ENCODE results near the gene SLC25A36.
A peak's percentile ranks its signal among the peaks of the same experiment; 100 is the strongest.

SLC25A36 gene

GRCh38 chr3:140941434-140942220 is at the start of gene SLC25A36:
Gene SLC25A36 (plus strand): TSS chr3:140941836. CDS start chr3:140942055, 219 bp downstream.
- no peaks in the 10 kb centered on the region for H3K36me3 ChIP-seq (replicated peaks)
- in situ Hi-C loops (cut with HindIII; ENCODE audit: low pct_ligation_motif_present, low sequenced_read_pairs), result no loop called here
- peak within 1 kb of the TSS; percentile 92 for H3K27ac ChIP-seq
- peak within 1 kb of the TSS; percentile 89 for H3K4me3 ChIP-seq (ENCODE audit: low read depth, low read length)
- DNase-seq, result peak; percentile 95
- H3K27me3 ChIP-seq (replicated peaks), result no peaks in the 10 kb centered on the region
- TF ChIP-seq CTCF (IDR thresholded peaks at IDR 0.05; ENCODE audit: low read depth, low read length, missing control alignments), result no peak

- in situ Hi-C loops (cut with HindIII; ENCODE audit: low pct_ligation_motif_present, low sequenced_read_pairs), result no loop called here
- no peaks in the 10 kb centered on the region for H3K27me3 ChIP-seq (replicated peaks)
- TF ChIP-seq CTCF (IDR thresholded peaks at IDR 0.05; ENCODE audit: low read depth, low read length, missing control alignments), result no peak
- DNase-seq, result no peak
- no peak overlapping the region for H3K27ac ChIP-seq
- H3K4me3 ChIP-seq (ENCODE audit: low read depth, low read length), result no peak overlapping the region
- no peaks in the 10 kb centered on the region for H3K36me3 ChIP-seq (replicated peaks)
Measured at GRCh38 chr3:140896997-140897396, 44.6 kb upstream of the SLC25A36 start.

GRCh38 chr3:140898340-140899180 is 43.1 kb upstream of the SLC25A36 start:
- Histone ChIP-seq H3K27me3 (replicated peaks) (no peaks in the 10 kb centered on the region), H3K27ac (no peak overlapping the region), H3K4me3 (ENCODE audit: low read depth, low read length) (no peak overlapping the region), H3K36me3 (replicated peaks) (no peaks in the 10 kb centered on the region)
- peak; percentile 59 for TF ChIP-seq CTCF (IDR thresholded peaks at IDR 0.05; ENCODE audit: low read depth, low read length, missing control alignments)
- DNase-seq, result peak; percentile 79
- in situ Hi-C loops (cut with HindIII; ENCODE audit: low pct_ligation_motif_present, low sequenced_read_pairs), result no loop called here

- no peaks in the 10 kb centered on the region for H3K27me3 ChIP-seq (replicated peaks)
- DNase-seq, result no peak
- H3K36me3 ChIP-seq (replicated peaks), result no peaks in the 10 kb centered on the region
- no peak overlapping the region for H3K27ac ChIP-seq
- H3K4me3 ChIP-seq (ENCODE audit: low read depth, low read length), result no peak overlapping the region
- TF ChIP-seq CTCF (IDR thresholded peaks at IDR 0.05; ENCODE audit: low read depth, low read length, missing control alignments), result no peak
- in situ Hi-C loops (cut with HindIII; ENCODE audit: low pct_ligation_motif_present, low sequenced_read_pairs), result no loop called here
Measured at GRCh38 chr3:140899363-140899762, 42.3 kb upstream of the SLC25A36 start.

GRCh38 chr3:140902791-140903190 is 38.8 kb upstream of the SLC25A36 start:
- H3K27me3 ChIP-seq (replicated peaks), result no peaks in the 10 kb centered on the region
- in situ Hi-C loops (cut with HindIII; ENCODE audit: low pct_ligation_motif_present, low sequenced_read_pairs), result no loop called here
- H3K4me3 ChIP-seq (ENCODE audit: low read depth, low read length), result no peak overlapping the region
- H3K36me3 ChIP-seq (replicated peaks), result no peaks in the 10 kb centered on the region
- TF ChIP-seq CTCF (IDR thresholded peaks at IDR 0.05; ENCODE audit: low read depth, low read length, missing control alignments), result no peak
- DNase-seq, result no peak
- H3K27ac ChIP-seq, result no peak overlapping the region

All from brain microvascular endothelial cell (primary cell).